Hippocampal formation (tissue), 2 donors: ENCODE results near the gene CD99.
"Not testable (repeated sequence)": the region's sequence is repeated elsewhere in the genome, so short reads cannot be mapped to it uniquely, and the experiment has no call there.

ENCODE experiments used
- DNase-seq, 2 donors: peaks; one replicate each; lab custom pipeline; 2025; lab: John Stamatoyannopoulos, UW

The CD99 gene

DNA sequence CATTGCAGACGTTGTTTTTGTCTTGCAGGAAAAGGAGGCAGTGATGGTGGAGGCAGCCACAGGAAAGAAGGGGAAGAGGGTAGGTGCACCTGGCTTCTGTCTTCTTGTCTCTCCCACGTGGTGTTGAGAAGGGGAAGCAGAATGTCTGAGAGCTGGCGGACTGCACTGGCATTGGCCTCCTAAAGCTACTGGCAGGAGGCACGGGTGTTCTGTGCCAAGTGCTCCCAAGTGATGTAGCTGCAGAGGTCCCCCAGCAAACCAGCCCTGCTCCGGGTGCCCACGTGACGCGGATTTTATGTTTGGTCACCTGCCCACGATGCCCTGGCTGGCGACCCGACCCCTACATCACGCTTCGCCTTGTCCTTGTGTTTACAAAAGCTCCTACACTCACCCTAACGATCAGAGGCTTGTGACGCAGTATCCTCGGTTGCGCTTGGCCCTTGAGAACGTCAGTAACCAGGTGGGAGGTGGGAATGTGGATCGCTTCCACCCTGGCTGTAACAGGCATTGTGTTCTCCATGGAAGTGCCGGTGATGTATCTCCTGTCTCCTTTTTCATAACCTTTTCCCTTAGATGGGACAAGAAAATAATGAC, 32.3 kb downstream of the CD99 start:
- no peak for DNase-seq

DNA sequence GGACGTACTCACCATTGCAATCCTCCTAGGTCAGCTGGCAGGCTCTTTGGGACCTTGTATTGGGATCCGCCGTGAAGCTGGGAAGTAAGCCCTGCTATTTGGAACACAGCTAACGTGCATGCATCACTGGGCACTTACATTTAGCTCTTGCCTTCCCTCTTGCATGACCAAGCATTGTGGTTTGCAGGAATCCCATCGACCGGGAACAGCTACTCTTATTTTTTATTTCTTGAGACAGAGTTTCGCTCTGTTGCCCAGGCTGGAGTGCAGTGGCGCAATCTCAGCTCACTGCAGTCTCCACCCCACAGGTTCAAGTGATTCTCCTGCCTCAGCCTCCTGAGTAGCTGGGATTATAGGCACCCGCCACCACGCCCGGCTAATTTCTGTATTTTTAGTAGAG, 36.2 kb downstream of the CD99 start:
- not testable (repeated sequence) for DNase-seq

DNA sequence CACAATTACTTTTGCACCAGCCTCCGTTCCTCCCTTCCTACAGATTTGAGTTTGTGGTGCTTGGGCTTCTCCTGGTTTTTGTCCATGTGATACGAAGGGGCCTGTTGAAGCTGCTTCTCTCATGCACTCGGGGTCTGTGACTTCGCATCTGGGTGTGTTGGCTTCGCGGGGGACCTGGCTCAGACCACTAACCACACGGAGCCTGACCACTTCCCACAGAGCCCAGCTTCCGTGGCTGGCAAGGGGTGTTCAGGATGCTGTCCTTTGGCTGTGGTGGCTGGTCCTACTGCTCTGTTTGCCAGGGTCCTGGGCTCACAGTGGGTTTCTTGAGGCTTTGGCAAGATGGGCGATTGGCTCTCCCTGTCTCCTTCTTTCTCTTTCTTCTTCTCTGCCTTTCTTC, 41.0 kb downstream of the CD99 start:
- no peak for DNase-seq

DNA sequence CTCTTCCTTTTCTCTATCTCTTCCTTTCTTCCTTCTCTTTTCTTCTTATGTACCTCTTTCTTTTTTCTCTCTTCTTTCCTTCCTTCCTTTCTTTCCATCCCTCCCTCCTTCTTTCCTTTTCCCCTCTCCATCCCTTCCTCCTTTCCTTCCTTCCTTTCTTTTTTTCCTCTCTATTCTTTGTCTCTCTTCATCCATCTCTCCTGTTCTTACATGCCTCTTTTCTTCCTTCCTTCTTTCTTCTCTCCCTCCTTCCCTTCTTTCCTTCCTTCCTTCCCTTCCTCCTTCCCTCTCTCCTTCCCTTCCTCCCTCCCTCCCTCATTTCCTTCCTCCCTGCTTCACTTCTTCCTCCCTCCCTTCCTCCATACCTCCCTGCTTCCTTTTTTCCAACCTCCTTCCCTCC, 41.6 kb downstream of the CD99 start:
- DNase-seq, result no peak

DNA sequence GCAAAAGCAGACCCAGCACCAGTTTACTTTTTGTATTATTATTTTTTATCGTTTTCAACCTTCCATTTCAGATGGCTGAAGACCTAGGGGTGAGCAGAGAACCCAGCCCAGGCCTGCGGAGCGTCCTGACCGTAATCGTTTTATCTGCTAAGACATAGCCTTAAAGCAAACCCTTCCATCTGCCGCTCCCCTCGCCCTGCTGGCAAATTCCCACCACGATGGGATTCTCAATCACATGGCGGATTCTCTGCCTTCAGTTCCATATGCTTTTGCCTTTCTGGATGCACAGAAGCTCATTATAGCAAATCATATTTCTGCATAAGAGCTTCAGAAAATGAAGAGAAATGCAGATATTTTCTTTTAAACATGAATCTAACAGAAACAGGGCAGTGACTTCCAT, 42.2 kb downstream of the CD99 start:
- no peak for DNase-seq

GRCh38 chrX:2735270-2735669, 44.2 kb downstream of the CD99 start:
- no peak for DNase-seq

GRCh38 chrX:2740672-2741071, 49.6 kb downstream of the CD99 start:
- no peak for DNase-seq

GRCh38 chrX:2741386-2741785, 50.3 kb downstream of the CD99 start:
- no peak for DNase-seq

GRCh38 chrX:2746250-2746649, 55.2 kb downstream of the CD99 start:
- not testable (repeated sequence) for DNase-seq

DNA sequence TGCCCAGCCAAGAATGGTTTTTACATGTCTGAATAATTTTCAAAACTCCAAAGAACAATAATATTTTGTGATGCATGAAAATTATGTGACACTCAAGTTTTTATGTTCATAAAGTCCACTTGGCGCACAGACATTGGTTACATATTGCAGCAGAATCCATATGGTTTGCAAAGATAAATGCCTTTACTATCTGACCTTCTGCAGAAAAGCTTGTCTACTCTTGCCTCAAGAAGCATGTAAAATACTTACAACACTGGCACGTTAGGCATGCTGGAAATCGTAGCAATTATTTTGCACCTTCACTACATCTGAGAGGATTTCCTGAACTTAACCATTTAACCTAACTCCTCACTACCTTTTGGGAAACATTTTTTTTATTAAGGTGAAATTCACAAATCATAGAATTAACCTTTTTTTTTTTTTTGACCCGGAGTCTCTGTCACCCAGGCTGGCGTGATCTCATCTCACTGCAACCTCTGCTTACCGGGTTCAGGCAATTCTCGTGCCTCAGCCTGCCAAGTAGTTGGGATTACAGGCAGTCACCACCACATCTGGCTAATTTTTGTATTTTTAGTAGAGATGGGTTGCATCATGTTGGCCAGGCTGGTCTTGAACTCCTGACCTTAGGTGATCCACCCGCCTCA, 57.2 kb downstream of the CD99 start:
- DNase-seq, result no peak

DNA sequence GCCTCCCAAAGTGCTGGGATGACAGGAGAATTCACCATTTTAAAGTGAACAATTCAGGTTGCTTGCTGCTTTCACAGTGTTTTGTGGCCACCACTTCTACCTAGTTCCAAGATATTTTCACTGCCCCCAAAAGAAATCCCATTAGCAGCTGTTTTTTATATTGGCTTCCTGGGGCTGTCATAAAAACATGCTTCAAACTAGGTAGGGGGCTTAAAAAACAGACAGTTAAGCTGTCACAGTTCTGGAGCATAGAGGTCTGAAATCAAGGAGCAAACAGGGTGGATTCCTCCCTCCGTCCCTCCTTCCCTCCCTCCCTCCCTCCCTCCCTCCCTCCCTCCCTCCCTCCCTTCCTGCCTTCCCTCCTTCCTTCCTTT, 57.7 kb downstream of the CD99 start:
- DNase-seq, result no peak

DNA sequence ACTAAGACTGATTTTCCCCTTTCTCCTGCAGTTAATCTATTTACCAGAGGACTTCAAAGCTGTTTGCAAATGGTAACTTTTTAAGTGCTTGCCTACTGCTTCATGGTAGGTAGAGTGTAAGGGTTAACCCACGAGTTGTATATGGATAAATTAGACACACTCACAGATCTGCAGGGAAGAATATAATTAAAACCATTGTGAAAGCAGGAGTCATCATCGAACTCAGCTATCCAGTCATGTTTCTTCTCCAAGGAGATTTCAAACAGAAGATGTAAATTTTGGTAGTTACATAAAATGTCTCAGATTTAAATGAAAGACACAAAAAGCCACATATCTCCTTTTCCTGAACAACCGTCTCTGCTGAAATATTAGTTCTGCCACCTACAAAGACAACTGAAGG, 60.2 kb downstream of the CD99 start:
- DNase-seq, result no peak

DNA sequence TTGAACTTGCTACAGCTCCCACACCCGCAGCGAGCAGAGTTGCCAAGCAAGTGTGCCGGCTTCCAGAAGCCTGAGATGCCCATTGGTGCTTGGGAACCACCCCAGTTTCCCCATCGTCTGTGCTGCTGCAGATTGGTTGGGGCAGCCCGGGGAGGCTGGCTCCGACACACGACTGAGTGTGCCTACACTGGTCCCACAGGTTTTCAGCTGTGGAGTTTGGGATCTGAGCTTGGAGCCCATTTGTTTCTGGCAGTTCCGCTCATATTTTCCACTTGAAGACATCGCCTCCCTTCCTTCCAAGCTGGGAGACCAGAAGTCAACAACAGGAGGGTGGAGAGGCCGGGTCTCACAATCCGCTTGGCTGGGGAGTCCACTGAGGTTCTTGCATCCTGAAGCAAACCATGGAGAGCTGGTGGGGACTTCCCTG, 60.8 kb downstream of the CD99 start, which contains the start of gene XG:
XG (plus strand) TSS at position 167 of the 427 bp plus-strand sequence; CDS start at position 402, 235 bp downstream.
- DNase-seq, result not testable (repeated sequence)

- not testable (repeated sequence) for DNase-seq
These were observed 61.3 kb downstream of the CD99 start for GRCh38 chrX:2752441-2752840.

DNA sequence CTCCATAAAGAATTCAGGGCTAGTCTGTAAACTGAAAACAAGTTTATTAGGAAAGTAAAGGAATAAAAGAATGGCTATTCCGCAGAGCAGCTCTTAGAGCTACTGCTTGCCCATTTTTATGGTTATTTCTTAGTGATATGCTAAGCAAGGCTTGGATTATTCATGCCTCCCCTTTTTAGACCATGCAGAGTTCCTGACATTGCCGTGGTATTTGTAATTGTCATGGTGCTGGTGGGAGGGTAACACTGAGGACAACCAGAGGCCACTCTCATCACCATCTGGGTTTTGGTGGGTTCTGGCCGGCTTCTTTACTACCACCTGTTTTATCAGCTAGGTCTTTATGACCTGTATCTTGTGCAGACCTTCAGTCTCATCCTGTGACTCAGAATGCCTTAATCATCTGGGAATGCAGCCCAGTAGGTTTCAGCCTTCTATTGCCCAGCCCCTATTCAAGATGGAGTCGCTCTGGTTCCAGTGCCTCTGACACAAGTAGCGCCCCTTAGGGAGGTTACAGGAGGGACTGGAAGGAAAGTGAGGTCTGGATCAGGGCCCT, 64.1 kb downstream of the CD99 start:
- not testable (repeated sequence) for DNase-seq

- DNase-seq, result no peak
These were observed 65.5 kb downstream of the CD99 start for GRCh38 chrX:2756548-2756947.

GRCh38 chrX:2761246-2761645, 70.2 kb downstream of the CD99 start:
- no peak for DNase-seq

- DNase-seq, result not testable (repeated sequence)
These were observed 71.6 kb downstream of the CD99 start for GRCh38 chrX:2762671-2763070.

- DNase-seq, result not testable (repeated sequence)
These were observed 73.9 kb downstream of the CD99 start for GRCh38 chrX:2764766-2765548.

GRCh38 chrX:2765549-2765830, 74.4 kb downstream of the CD99 start:
- no peak for DNase-seq

GRCh38 chrX:2766906-2767305, 75.8 kb downstream of the CD99 start:
- DNase-seq, result no peak

DNA sequence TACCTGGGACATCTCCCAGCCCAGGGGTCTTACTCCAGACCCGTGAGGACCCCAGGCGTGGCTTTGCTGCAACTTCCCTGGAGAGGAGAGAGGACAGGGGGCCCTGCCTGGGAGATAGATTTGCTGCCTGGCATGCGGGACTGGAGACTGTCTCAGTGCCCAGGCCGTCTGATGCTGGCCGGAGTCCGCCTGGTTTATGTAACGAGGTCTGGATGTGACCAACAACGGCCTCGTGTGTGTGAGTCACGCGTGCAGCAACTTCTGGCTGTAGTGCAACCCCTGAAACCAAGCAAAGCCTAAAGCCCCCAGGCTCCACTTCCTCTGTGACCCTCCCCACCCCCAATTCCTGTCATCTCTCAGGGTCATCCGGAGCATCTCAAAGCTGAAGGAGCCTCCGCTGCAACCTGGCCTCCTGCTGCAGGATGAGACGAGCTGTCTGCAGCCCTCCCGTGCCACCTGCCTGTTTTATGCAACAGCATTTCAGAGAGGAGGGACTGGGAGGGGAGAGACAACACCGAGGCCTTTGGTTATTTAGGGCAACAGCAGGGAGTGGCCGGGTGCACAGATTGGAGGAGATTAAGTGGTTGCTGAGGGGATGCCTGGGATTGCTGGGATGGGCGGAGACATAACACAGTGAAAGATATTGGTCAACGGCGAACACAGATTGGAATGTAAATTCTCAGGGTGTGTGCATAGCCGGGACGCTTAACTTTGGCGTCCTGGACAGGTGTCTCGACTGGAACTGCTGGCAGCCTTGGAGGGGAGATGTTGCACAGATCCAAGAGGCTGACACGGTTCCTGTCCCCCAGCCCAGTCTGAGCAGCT, 76.7 kb downstream of the CD99 start:
- DNase-seq, result no peak
